Epithelial cell of esophagus (primary cell): ENCODE data around the gene DNAJC13.

Source experiments
- DNase-seq: peaks from one replicate; pipeline ENCODE4 v3.0.0; 2010; ENCODE audit warnings: low read depth
- H3K4me3 ChIP-seq: 2 replicates; pipeline ENCODE4 v1.5.1; 2011; ENCODE audit warnings: mild to moderate bottlenecking, low read length, control low read depth
- CTCF ChIP-seq: IDR thresholded peaks from 2 replicates; pipeline ENCODE4 v1.5.1; 2011; ENCODE audit warnings: low read depth, mild to moderate bottlenecking, low read length, control low read depth, inconsistent platforms; ENCODE audit not compliant: insufficient read depth; ENCODE audit errors: missing control alignments

The DNAJC13 gene

GRCh38 chr3:132464066-132464465, 46.8 kb downstream of the DNAJC13 start:
- DNase-seq: no peak
- no peak for TF ChIP-seq CTCF
- H3K4me3 ChIP-seq: no peak overlapping the region

- H3K4me3 ChIP-seq: no peak overlapping the region
- TF ChIP-seq CTCF: no peak
- DNase-seq: no peak
Observed at GRCh38 chr3:132469326-132469725, 52.0 kb downstream of the DNAJC13 start.

GRCh38 chr3:132486099-132486498, 68.8 kb downstream of the DNAJC13 start:
- no peak overlapping the region for H3K4me3 ChIP-seq
- peak; percentile 8 for DNase-seq
- no peak for TF ChIP-seq CTCF

GRCh38 chr3:132488151-132488550, 70.8 kb downstream of the DNAJC13 start:
- H3K4me3 ChIP-seq: no peak overlapping the region
- TF ChIP-seq CTCF: no peak
- DNase-seq: no peak

GRCh38 chr3:132499071-132499470, 81.8 kb downstream of the DNAJC13 start:
- H3K4me3 ChIP-seq: no peak overlapping the region
- no peak for TF ChIP-seq CTCF
- DNase-seq: no peak

- H3K4me3 ChIP-seq: no peak overlapping the region
- TF ChIP-seq CTCF: no peak
- DNase-seq: no peak
Observed at GRCh38 chr3:132503559-132503958, 86.3 kb downstream of the DNAJC13 start.

GRCh38 chr3:132504375-132504933, 87.2 kb downstream of the DNAJC13 start:
- no peak for DNase-seq
- no peak overlapping the region for H3K4me3 ChIP-seq
- no peak for TF ChIP-seq CTCF
